IMR-90 (cell line): ENCODE data around the gene HIVEP3. TPM values are rescaled to one million over a fixed set of nuclear protein-coding genes. Genes with fewer than 3 reads are reported as not detected.

Experiments
- ATAC-seq: fragments of 200-7000 bp; cut with Tn5 transposase; 2 replicates; pipeline ENCODE4 v1.9.1; 2020; ENCODE audit warnings: low read depth, mild to moderate bottlenecking, moderate library complexity
- BruUV-seq: library from RNA; stranded (reverse); fragments of 400-500 nt; replicated peaks from 2 replicates; lab custom pipeline; 2021; lab: Mats Ljungman, UMichigan
- CTCF ChIA-PET: fragments of 300-600 bp; formaldehyde crosslinking; extraction: SDS; loops from one replicate; lab custom pipeline; 2021; ENCODE audit warnings: antibody characterized with exemption; lab: Yijun Ruan, JAX
- POLR2A ChIA-PET: fragments of 300-600 bp; sonication (Branson Sonifier 250); formaldehyde crosslinking; loops from one replicate; lab custom pipeline; 2022; ENCODE audit warnings: antibody characterized with exemption; ENCODE audit not compliant: unreplicated experiment; lab: Charles Lee
- DNase-seq: peaks from one replicate; pipeline ENCODE4 v3.0.0; 2013
- H2AFZ ChIP-seq: replicated peaks from 2 replicates; pipeline ENCODE3; 2013; ENCODE audit warnings: low read length, mild to moderate bottlenecking; ENCODE audit not compliant: poor library complexity
- H2AK5ac ChIP-seq: 2 replicates; pipeline ENCODE4 v1.6.1; 2013; ENCODE audit warnings: low read depth, low read length, inconsistent platforms
- H2AK9ac ChIP-seq: replicated peaks from 2 replicates; pipeline ENCODE3; 2013; ENCODE audit warnings: mild to moderate bottlenecking, low read depth, low read length, moderate library complexity; ENCODE audit not compliant: poor library complexity
- H2BK120ac ChIP-seq: 2 replicates; pipeline ENCODE4 v1.6.1; 2013; ENCODE audit warnings: low read depth, low read length, inconsistent platforms
- H2BK15ac ChIP-seq: 3 replicates; pipeline ENCODE4 v1.6.1; 2013; ENCODE audit warnings: low read depth, low read length, inconsistent platforms
- H2BK20ac ChIP-seq: 2 replicates; pipeline ENCODE4 v1.6.1; 2013; ENCODE audit warnings: low read depth, mild to moderate bottlenecking, inconsistent platforms, low read length, moderate library complexity
- H2BK5ac ChIP-seq: 2 replicates; pipeline ENCODE4 v1.6.1; 2013; ENCODE audit warnings: mild to moderate bottlenecking, low read depth, low read length, inconsistent platforms; ENCODE audit not compliant: poor library complexity, severe bottlenecking
- H3K14ac ChIP-seq: replicated peaks from 2 replicates; pipeline ENCODE4 v1.6.1; 2013; ENCODE audit warnings: low read depth, low read length, inconsistent platforms
- H3K18ac ChIP-seq: 2 replicates; pipeline ENCODE4 v1.6.1; 2013; ENCODE audit warnings: low read depth, low read length, control low read depth
- H3K23ac ChIP-seq: 2 replicates; pipeline ENCODE4 v1.6.1; 2013; ENCODE audit warnings: low read depth, low read length, inconsistent platforms
- H3K27ac ChIP-seq: 2 replicates; pipeline ENCODE4 v1.5.1; 2013; ENCODE audit warnings: mild to moderate bottlenecking, control low read depth, low read length; ENCODE audit not compliant: insufficient read depth
- H3K27me3 ChIP-seq: 2 replicates; pipeline ENCODE4 v1.6.1; 2013; ENCODE audit warnings: low read length; ENCODE audit not compliant: control insufficient read depth, insufficient read depth
- H3K36me3 ChIP-seq: 2 replicates; pipeline ENCODE4 v1.6.1; 2013; ENCODE audit warnings: low read length, mixed read lengths; ENCODE audit not compliant: control insufficient read depth, insufficient read depth
- H3K4ac ChIP-seq: 2 replicates; pipeline ENCODE4 v1.6.1; 2013; ENCODE audit warnings: low read depth, low read length, inconsistent platforms
- H3K4me1 ChIP-seq: 2 replicates; pipeline ENCODE4 v1.6.1; 2013; ENCODE audit warnings: low read length, mixed read lengths; ENCODE audit not compliant: control insufficient read depth, insufficient read depth
- H3K4me2 ChIP-seq: 2 replicates; pipeline ENCODE4 v1.6.1; 2013; ENCODE audit warnings: low read depth, mild to moderate bottlenecking, control low read depth, low read length, moderate library complexity
- H3K4me3 ChIP-seq: 2 replicates; pipeline ENCODE4 v1.5.1; 2013; ENCODE audit warnings: low read depth, mild to moderate bottlenecking, control low read depth, low read length, moderate library complexity; ENCODE audit not compliant: insufficient read depth
- H3K56ac ChIP-seq: 2 replicates; pipeline ENCODE4 v1.6.1; 2013; ENCODE audit warnings: low read length, inconsistent platforms; ENCODE audit not compliant: insufficient read depth; ENCODE audit errors: extremely low read depth
- H3K79me1 ChIP-seq, 2 experiments: 2 replicates each; pipeline ENCODE4 v1.6.1; 2013; ENCODE audit warnings: low read length in 2 of 2, inconsistent platforms in 1 of 2, low read depth in 1 of 2
- H3K9ac ChIP-seq: 2 replicates; pipeline ENCODE4 v1.6.1; 2013; ENCODE audit warnings: low read depth, low read length, control low read depth
- H3K9me1 ChIP-seq: 2 replicates; pipeline ENCODE4 v1.6.1; 2013; ENCODE audit warnings: low read length, inconsistent platforms; ENCODE audit not compliant: insufficient read depth
- H3K9me3 ChIP-seq: 2 replicates; pipeline ENCODE4 v1.6.1; 2013; ENCODE audit warnings: low read length; ENCODE audit not compliant: control insufficient read depth, insufficient read depth
- H4K20me1 ChIP-seq: 2 replicates; pipeline ENCODE4 v1.6.1; 2013; ENCODE audit warnings: low read length, inconsistent platforms; ENCODE audit not compliant: insufficient read depth
- H4K5ac ChIP-seq: 2 replicates; pipeline ENCODE4 v1.6.1; 2013; ENCODE audit warnings: mild to moderate bottlenecking, low read depth, low read length, control low read depth
- H4K8ac ChIP-seq, 2 experiments: 2 replicates each; pipeline ENCODE4 v1.6.1; 2013; ENCODE audit warnings: low read depth in 2 of 2, low read length in 2 of 2, control low read depth in 1 of 2, inconsistent platforms in 1 of 2
- H4K91ac ChIP-seq: 2 replicates; pipeline ENCODE4 v1.6.1; 2013; ENCODE audit warnings: low read depth, low read length, inconsistent platforms; ENCODE audit not compliant: insufficient read depth
- CHD1 ChIP-seq: IDR thresholded peaks from 2 replicates; pipeline ENCODE4 v1.6.1; 2012; ENCODE audit warnings: low read depth, low read length, improper control_type of control experiment
- WGBS, 2 experiments: methylation state at CpG; one replicate each; pipeline versions ENCODE4 v1.1.5 to v1.1.7; 2013; ENCODE audit warnings: missing lambda C conversion rate in 2 of 2; ENCODE audit not compliant: insufficient read length in 1 of 2; ENCODE audit errors: extremely low coverage in 2 of 2; 5-methylcytosine and 5-hydroxymethylcytosine counted together
- dilution Hi-C: fragments of 300-500 bp; cut with HindIII; formaldehyde crosslinking; loops from one replicate; pipeline ENCODE4 v1.14.3; 2018; ENCODE audit warnings: low sequenced_read_pairs; ENCODE audit not compliant: unreplicated experiment
- in situ Hi-C: fragments of 300-500 bp; cut with MboI; formaldehyde crosslinking; loops from 3 replicates; pipeline ENCODE4 v1.14.3; 2019; ENCODE audit warnings: low sequenced_read_pairs, inconsistent platforms, mixed read lengths
- intact Hi-C: fragments of 100-400 bp; cut with micrococcal nuclease; formaldehyde crosslinking; loops from 2 replicates; pipeline ENCODE4 v1.10.0; 2022
- polyA plus RNA-seq, 3 experiments: library from polyadenylated mRNA; depleted of rRNA; stranded (reverse); fragments of >200 nt; gene quantifications; 2 replicates each; pipeline ENCODE4 v1.2.3, GENCODE V29; 2012; ENCODE audit warnings: low replicate concordance in 1 of 3
- total RNA-seq: library from RNA; depleted of rRNA; stranded (reverse); fragments of >200 nt; gene quantifications from 2 replicates; pipeline ENCODE4 v1.2.3, GENCODE V29; 2012

The HIVEP3 gene
- total and polyA plus RNA-seq, 2 of the 4 experiments (the other 2 are of a cell fraction): 1.4 to 4.0 TPM

DNA sequence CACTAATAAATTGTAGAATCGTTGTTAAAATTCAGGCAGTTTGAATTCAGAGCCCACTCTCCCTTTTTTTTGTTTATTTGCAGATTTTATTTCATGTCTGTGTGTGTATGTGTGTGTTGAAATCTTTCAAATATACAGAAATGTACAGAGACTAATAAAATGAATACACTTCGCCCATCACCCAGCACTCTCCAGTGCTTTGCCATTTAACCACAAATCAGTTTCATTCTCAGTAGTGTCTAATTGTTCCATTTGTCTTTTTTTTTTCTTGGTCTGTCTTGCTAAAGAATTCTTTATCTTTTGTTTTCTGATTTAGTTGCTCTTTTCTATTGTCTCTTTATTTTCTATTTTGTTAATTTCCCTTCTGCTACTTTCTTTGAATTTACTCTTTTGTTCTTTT, 99.7 kb downstream of the HIVEP3 start:
- Histone ChIP-seq H2BK20ac (no peak overlapping the region), H3K9me3 (no peaks in the 10 kb centered on the region), H4K5ac (no peak overlapping the region), H2BK5ac (no peak overlapping the region), H3K4me3 (no peak overlapping the region), H3K4me2 (no peak overlapping the region), H2AK5ac (no peak overlapping the region), H3K23ac (no peak overlapping the region), H3K36me3 (no peaks in the 10 kb centered on the region), H3K27ac (no peak overlapping the region), H3K18ac (no peak overlapping the region), H2AFZ (no peak overlapping the region), H4K91ac (no peak overlapping the region), H3K4ac (no peak overlapping the region), H3K9me1 (peaks cover 3% of the 10 kb centered on the region; the same call in 1 of the 2 replicates), H3K56ac (no peak overlapping the region), H2BK120ac (no peak overlapping the region), H3K79me1 (no peaks in the 10 kb centered on the region), H3K4me1 (no peaks in the 10 kb centered on the region), H4K20me1 (no peaks in the 10 kb centered on the region), H2AK9ac (no peak overlapping the region), H2BK15ac (no peak overlapping the region), H4K8ac (no peak overlapping the region), H3K14ac (no peak overlapping the region), H3K9ac (no peak overlapping the region), H3K27me3 (no peaks in the 10 kb centered on the region; the same call in 1 of the 2 replicates)
- dilution Hi-C loops (no loop called here), intact Hi-C loops (loop anchor here (10.0 kb wide), 1 partner anchor 326 kb away; no protein-coding TSS in a partner anchor), in situ Hi-C loops (no loop called here)
- ChIA-PET POLR2A (no interaction called here), CTCF (no interaction called here)
- BruUV-seq: no TSS peak
- no peak for ATAC-seq
- no peak for DNase-seq
- no peak for TF ChIP-seq CHD1
- WGBS, 2 experiments: no CpG with 5 or more reads among the region's 2 CpGs
